AG10803 (cell line): ENCODE data around the gene FBXL7.

Experiments used
- DNase-seq: peaks from one replicate; pipeline ENCODE4 v3.0.0; 2010; ENCODE audit warnings: low read depth
- H3K4me3 ChIP-seq: 2 replicates; pipeline ENCODE4 v1.5.1; 2011; ENCODE audit warnings: mild to moderate bottlenecking, low read length, control low read depth
- CTCF ChIP-seq: conservative IDR thresholded peaks from 2 replicates; pipeline ENCODE4 v1.5.1; 2011; ENCODE audit warnings: mild to moderate bottlenecking, low read length, control low read depth, inconsistent platforms

FBXL7 gene

GRCh38 chr5:15596936-15597335 is 97.0 kb downstream of the FBXL7 start:
- no peak overlapping the region for H3K4me3 ChIP-seq
- no peak for DNase-seq
- TF ChIP-seq CTCF: no peak

GRCh38 chr5:15597804-15598203 is 97.8 kb downstream of the FBXL7 start:
- TF ChIP-seq CTCF: no peak
- no peak overlapping the region for H3K4me3 ChIP-seq
- DNase-seq: no peak

GRCh38 chr5:15598294-15598902 is 98.4 kb downstream of the FBXL7 start:
- no peak for DNase-seq
- TF ChIP-seq CTCF: peak; percentile 58

GRCh38 chr5:15600035-15600434 is 100.1 kb downstream of the FBXL7 start:
- no peak for TF ChIP-seq CTCF
- H3K4me3 ChIP-seq: no peak overlapping the region
- no peak for DNase-seq

More at GRCh38 chr5:15598294-15598902, 98.4 kb downstream of the FBXL7 start:
- H3K4me3 ChIP-seq: no peak overlapping the region

GRCh38 chr5:15601274-15601673 is 101.3 kb downstream of the FBXL7 start:
- DNase-seq: peak; percentile 35
- no peak for TF ChIP-seq CTCF
- H3K4me3 ChIP-seq: no peak overlapping the region

GRCh38 chr5:15601853-15602252 is 101.9 kb downstream of the FBXL7 start:
- DNase-seq: no peak
- TF ChIP-seq CTCF: no peak
- H3K4me3 ChIP-seq: no peak overlapping the region

- DNase-seq: peak; percentile 72
- no peak overlapping the region for H3K4me3 ChIP-seq
- TF ChIP-seq CTCF: no peak
These were observed 105.0 kb downstream of the FBXL7 start for GRCh38 chr5:15604986-15605385.
